Stimulated activated CD4-positive, alpha-beta T cell treated with anti-CD3 and anti-CD28 coated beads, Interleukin-15, amount 100 ng/mL, for 24 hours (primary cell): Measurements from ENCODE around the gene SP110.

Experiments used
- DNase-seq: peaks from one replicate; pipeline ENCODE4 v3.0.0-alpha.2; 2020

The SP110 gene

DNA sequence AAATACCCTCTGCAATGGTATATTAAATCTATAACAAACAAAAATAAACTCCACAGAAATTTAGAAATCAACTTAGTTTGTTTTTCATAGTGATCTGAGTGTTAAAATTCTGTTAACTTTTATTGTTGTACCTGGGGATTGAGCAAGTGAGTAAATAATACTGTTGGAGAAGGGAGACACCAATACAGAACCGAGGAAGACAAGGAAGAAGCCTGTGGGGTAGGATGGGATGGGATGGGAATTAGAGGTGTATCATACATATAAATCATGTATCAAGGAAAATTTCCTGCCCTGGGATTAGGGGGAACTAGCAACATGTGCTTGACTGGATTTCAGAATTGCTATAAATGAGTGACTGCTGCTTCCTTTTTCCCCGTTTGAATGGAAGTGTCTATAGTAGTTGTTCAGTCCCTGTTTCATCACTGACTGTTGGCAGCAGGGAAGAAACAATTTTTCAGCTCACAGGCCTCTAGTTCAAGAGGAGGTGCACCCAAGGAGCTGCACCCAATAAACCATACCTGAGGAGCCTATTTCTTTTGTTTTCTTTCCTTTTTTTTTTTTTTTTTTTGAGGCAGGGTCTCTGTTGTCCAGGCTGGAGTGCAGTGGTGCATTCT lies 53.1 kb downstream of the SP110 start:
- no peak for DNase-seq

DNA sequence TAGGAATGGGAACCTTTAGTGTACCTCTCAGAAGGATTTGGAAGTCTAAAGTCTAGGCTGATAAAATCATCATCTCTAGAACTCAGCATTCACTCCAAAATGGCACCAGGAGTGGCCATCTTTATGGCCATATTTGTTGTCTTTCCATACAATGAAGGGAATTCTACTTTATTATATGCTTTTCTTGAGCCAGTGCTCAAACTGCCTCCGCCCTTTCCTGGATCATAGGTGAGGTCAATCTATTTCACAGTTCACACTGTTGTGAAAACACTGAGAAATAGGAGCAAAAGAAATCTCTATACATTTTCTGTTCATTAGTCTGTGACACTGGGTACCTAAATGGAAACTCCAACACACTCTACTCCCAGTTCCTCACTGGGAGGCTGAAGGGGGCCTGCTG lies 55.6 kb downstream of the SP110 start:
- DNase-seq = no peak

DNA sequence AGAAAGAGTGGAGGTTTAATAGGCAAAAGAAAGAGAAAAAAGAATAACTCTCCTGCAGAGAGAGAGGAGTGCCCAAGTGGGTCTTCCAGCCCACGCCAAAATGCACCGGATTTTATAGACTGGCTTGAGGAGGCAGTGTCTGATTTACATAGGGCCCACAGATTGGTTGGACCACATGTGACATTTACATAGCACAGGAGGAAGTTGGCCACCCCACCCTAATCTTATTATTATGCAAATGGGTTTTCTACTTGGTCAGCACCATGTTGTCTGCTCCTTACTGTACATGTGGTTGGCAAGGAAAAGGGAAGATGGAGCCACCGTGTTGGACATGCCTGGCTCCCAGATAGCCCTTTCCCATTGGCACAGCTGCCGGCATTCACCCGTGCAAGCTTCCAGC lies 56.8 kb downstream of the SP110 start:
- DNase-seq = no peak

DNA sequence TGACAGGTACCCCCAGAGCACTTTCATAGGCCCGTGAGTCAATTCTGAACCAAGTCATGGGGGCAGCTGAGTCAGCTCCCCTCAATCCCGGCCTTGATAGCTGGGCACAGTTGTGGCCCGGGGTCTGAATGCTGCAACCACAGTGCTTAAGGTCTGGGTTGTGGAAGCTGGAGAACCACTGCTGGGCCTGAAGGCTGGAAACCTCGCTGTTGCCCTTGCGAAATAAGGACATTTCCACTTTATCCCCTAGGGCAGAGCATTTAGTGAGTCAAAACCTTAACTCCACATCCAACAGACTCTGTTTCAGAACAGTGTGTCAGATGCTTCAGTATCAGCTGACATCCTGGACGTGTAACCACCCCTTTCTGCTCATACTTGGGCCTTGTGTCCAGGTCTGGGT lies 58.6 kb downstream of the SP110 start:
- DNase-seq = no peak

DNA sequence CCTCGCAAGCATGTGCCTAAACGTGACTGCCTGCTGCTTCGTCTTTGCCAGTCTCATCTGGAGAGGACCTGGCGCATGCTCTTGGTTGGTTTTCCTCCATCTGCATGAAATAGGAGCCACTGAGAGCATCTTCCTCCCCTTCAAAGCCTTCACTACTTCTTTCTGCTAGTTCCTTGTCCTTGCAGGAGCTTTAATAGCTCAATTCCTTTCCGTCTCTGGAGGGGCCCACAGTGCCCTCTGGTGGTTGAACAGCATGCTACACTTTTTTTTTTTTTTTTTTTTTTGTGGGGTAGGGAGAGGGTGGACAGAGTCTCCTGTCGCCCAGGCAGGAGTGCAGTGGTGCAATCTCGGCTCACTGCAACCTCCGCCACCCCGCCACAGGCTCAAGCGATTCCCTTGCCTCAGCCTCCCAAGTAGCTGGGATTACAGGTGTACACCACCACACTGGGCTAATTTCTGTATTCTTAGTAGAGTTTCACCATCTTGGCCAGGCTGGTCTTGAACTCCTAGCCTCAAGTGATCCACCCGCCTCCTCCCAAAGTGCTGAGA lies 59.6 kb downstream of the SP110 start:
- peak; percentile 59 for DNase-seq

DNA sequence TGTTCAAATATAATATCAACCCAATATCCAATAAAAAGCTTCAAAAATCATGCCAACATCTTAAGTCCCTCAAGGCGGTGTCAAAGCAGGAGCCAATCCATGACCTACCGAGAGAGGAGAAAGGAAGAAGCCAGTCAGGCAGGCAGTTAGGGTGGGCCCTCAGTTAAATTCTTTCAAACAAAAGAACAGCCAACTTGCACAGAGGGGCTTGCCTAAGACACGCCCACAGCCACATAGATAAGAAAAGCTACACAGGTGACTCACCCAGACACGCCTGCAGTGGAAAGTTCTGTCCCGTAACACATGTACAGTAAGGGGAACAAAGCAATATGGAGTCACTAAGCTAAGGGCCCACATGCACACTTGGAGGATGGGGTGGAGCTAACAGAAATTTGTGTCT lies 61.3 kb downstream of the SP110 start:
- peak; percentile 20 for DNase-seq

DNA sequence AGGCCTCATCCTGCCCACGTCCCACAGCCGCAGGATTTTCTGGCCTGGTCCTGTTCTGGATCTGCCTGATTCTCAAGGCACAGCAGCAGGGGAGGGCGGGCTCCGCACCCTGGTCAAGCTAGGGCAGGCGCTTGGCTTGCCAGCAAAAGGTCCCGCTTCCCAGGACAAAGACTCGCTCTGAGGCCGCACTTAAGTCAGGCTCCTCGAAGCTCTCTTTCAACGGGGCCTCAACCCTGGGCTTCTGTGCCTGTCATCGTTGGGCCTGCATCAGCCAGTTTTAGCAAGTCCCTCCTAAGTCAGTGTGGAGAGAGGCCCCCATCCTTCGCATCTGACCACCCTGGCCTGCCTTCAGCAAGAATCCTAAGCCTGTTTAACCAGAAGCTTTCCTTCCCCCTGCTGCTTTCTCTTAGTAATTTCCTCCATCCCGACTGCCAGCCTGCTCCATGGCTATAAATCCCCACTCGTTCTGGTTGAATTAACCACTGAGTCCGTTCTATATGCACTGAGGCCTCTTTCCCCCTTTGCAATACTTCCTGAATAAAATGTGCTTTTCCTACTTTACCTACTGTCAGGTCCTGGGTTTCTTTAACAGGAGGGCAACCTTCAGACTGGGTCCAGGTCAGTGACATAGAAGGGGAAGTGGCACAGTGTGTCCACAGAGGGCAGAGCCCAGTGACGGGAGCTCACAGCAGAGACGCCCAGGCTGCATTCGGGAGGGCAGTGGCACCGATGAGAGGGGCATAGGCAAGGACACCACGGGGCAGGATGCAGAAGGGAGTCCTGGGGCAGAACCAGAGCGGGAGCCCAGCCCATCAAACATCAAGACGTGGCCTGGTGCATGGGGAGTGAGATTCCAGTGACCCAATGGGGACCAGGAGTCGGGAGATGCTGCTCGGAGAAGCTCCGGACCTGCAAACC lies 62.7 kb downstream of the SP110 start:
- DNase-seq = no peak

DNA sequence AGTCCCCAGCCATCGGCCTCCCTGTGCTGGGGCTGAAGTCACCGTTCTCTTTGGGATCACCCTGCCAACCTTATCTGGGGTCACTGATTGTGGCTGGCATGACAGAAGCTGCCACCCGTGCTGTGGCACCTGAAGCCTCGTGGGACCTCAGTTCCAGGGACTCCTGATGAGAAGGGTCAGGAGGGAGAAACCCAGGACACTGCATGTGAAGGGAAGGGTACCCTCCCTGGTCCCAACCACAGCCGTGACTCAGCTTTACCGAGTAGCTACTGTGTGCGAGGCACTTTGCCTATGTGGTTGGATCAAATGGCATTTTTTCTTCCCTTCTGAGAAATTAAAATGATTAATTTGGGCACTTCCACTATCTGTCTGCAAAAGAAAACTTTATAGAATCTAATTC lies 64.4 kb downstream of the SP110 start:
- peak; percentile 55 for DNase-seq

DNA sequence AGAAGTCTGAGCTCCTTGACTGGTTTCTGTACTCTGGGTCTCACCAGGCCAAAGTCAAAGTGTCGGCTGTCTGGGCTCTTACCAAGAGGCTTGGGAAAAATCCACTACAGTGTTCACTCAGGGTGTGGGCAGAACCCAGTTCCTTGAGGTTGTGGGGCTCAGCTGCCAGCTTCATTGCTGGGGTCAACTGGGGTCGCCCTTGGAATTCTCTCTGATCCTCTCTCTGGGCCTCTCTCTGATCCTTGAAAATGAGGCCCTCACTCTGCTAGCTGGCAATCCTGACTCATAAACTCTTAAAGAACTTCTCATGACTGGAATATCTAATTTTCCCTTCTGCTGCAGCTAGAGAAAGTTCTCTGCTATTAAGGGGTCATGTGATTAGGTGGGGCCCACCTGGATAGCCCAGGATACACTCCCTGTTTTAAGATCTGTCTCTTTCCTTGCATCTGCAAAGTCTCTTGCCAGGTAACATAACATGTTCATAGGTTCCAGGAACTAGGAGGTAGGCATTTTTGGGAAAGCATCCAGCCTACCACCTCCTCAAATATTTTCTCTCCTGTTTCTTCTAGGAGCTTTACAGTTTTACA lies 66.3 kb downstream of the SP110 start:
- DNase-seq = no peak

DNA sequence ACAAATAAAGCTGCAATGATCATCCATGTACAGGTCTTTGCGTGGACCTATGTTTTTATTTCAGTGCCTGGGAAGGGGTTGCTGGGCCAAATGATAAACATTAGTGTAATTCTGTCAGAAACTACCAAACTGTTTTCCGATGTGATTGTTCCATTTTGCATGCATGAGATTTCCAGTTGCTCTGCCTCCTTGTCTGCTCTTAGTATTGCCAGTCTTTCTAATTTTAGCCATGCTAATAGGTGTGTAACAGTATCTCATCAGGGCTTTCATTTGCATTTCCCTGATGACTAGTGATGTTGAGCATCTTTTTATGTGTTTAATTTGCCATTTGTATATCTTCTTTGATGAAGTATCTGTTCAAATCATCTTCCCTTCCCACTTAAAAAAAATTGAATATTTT lies 67.5 kb downstream of the SP110 start:
- DNase-seq = no peak

DNA sequence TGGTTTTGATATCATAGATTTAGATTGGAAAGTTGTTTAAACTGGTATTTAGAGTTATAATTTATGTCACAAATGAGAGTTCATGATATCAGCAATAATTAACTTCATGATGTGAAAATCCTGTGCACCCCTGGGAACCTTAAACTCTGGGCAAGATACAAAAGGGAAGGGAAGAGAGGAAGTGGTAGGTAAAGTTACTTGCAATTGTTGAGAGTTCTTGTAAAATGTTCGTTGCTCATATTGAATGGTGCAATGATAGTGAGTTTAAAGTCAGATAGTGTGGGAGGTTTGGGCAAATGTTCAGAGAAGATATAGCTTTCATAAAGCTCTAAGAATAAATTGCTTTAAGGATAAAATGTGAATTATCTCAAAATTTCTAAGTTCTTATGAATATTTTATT lies 75.4 kb downstream of the SP110 start:
- DNase-seq = no peak

DNA sequence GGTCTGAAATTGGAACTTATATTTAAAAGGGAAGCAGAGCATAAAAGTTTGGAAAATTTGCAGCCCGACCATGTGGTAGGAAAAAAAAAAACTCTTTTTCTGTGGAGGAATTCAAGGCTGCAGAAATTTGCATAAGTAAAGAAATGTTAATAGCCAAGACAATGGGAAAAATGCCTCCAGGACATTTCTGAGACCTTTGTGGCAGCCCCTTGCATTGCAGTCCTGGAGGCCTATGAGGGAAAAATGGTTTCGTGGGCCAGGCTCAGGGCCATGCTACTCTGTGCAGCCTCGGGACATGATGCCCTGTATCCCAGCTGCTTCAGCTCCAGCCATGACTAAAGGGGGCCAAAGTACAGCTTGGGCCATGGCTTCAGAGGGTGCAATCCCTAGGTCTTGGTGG lies 79.1 kb downstream of the SP110 start:
- DNase-seq = no peak

DNA sequence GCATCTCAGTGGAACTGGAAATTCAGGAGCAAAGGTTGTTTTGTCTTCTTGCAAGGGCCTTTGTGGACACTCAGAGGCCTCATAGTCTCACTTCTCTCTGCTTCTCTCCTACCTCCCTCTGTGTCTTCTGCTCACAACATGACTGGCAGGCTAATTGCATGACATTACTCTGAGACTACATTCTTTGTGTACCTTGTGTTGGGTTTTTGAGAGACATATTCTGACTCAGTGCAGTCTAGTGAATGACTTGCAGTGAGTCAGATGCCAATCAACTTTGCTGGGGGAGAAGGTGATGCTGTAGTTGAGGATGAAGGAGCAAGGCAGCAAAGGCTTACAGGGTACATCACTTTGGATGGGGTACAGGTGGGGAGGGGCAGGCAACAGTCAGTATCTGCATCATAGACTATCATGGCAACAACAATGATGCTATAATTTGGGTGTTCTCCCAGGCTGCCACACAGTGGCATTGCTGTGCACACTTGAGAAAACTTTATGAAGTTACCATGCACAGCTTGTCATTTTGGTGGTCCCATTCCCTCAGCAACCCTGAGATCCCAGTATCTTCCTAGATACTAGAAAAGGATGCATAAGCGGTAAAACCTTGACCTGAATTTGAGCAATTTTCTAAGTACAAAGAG lies 81.8 kb downstream of the SP110 start:
- no peak for DNase-seq

DNA sequence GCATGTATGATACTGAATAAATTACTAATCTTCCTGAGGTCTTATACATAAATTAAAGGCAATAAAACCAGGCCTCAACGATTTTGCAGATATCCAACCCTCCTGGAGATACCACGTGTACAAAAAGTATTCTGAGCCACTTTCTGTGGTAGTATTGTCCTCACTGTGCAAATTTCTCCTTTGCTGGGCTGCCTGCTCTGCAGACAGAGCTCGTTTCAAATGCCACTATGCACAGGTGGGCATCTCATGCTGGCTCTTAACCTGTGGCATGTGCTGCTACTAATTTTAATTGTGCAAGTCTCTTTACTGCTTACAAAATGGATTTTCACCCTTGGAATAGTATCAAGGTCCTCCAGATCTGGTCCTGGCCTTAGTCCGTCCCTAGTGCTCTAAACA lies 84.7 kb downstream of the SP110 start:
- no peak for DNase-seq

DNA sequence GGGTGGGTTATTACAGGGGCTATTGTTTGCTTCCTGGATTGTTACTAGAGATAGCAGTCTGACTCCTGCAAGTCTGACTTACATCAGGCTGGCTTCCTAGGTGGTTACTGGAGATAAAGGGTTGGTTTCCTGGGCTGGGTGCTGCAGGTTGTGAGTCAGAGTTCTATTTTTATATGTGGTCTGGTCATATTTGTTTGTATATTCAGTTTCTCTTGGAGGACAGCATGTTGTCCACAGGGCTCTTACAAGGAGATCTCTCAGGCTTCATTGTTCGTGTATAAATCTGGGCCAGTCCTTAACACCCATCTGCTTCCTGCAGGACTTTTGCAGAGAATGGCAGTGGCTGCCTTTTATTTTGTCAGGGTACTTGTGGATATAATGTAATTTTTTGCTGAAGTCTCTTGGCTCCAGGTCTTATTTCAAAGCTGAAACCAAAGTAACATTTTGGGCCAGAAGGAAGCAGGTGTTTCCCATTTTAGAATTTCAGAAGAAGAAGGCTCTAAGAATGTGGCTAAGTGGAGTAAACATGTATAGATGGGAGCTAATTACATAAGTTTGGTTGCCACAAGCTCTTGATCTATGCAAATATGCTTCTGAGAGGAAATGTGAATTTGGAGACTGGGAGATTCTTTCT lies 85.2 kb downstream of the SP110 start:
- DNase-seq = no peak

DNA sequence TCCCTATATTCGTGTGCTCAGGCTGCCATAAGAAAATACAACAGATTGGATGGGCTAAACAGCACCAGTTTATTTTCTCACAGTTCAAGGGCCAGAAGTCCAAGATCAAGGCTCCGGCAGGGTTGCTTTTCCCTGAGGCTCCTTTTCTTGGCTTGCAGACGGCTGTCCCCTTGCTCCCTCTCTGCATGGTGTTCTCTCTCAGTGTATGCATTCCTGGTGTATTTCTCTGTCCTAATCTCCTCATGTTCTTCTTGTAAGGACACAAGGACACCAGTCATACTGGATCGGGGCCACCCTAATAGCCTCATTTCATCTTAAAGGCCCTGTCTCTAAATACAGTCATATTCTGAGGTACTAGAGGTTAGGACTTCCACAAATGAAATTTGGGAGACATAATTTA lies 88.4 kb downstream of the SP110 start:
- no peak for DNase-seq

DNA sequence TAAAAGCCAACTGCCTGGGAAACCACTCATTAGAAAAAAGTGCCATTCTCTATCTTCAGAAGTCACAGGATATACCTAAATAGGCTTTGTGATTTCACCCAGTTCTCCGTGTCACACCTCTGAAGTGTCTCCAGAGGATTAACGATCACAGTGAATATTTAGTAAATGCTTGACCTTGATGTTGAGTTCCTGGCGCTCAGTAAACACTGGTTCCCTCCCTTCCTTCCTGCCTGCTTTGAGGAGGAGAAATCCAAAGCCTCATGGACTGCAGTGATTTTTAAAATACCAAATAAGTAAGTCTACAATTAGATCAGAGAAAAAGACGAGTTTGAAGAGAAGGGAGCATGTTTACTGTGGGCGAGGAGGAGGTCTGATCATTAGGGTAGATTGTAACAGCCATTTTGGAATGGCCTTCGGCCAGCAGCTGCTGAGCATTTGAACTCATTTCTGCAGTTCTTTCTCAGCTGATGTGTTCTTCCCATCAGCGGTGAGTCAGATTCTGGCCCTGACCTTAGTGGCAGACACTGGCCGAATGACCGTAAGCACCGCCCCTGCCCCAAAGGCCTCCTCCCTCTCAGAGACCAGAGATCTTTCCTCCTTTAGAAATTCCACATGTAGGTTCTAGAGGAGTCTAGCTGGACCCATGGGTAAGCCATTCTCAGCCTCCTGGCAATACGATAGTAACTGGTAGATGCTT lies 89.0 kb downstream of the SP110 start:
- no peak for DNase-seq

DNA sequence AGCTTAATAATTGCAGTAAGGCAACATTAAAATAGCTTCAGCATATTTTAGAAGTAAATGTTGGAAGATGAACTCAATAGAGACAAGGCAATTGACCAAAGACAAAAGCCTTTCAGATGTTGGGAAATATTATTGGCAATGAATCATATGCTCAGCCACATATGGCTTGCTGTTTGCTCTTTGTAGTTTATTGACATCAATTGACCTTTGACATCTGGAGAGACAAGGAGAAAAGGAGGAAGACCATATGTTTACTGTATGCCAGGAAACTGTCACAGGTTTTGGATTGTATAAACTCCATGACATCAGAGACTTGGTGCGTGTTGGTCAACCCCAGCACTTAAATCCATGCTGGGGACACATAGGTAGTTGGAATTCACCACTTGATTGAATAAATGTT lies 90.4 kb downstream of the SP110 start:
- no peak for DNase-seq

DNA sequence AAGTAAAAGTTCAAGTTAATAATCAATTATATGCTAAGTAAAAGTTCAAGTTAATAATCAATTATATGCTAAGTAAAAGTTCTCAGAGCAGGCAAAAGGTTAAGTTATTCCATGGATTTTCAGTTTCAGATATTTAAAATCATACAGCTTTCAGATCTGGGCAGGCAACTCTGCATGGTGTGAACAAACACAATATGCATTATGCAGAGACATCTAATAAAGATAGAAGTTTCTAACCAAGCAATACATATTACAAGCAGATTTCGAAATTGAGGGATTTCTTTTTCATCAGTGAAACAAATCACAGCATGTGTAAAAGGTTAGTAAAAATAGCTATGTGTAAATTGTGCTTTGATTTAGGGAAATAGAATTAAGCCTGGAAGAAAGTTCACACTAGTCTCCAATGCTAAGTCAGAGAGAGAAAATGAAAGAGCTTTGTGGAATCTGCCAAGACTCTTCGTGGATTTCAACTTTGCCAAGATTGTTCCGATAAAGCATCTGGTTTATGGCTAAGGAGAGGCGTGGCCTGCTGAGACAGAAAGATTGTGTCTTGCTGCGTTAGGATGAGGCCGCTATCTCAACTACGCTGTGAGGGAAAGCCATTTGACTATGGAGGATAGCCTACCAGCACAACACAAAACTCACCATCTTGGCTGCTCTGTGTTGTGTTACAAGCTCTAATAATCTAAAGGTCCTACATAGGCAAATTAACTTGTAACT lies 91.0 kb downstream of the SP110 start:
- DNase-seq = no peak

DNA sequence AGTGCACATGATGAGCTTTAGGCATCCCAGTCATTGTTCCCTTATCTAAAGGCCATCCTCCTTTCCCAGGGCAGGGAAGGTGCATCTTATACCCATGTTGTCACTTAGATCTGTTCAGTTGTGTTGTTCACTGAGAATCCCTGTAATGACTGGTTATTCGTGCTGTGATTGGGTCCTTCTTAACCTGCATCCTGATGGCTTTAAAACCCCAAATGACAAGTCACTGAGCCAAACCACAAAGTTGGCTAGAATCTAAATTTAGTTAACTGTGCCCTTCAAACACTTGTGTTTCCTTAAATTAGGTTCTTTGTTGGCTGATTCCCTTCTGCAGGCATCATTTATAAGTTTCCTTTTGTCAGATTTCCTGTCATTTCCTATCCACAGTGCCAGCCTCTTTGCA lies 92.6 kb downstream of the SP110 start:
- DNase-seq = no peak

DNA sequence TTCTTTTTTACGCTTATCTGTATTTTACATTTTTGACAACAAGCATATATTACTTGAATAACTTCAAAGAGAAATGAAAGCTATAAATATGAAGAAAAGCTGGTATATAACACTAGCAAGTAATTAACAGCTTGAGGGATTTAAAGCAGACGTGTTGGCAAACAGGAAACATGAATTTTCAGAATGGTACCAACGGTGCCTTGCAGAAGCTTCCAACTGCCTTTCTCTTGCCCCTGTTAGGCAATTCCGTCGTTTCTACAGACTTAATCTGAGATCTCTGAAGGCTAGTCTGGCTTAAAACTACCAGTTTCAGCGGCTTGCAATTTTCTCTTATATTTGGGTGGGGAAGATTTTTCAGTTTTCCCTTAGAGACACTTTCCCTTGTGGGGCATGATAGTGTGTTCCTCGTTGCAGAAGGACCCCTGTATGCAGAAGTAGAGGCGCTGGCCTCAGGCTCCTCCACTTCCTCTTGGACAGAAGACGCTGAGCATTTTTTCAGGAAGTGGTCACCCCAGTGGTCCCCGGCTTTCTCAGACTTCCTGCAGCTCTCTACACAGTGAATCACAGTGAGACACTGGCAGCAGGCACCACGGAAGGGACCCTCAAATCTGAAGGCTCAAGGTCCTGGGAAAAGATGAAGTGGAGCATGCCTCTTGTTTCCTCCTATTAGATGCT lies 94.9 kb downstream of the SP110 start:
- DNase-seq = peak; percentile 6
